Activated effector memory CD4-positive, alpha-beta T cell treated with Interleukin-2 at 50 U/mL for 16 hours (primary cell): ENCODE results near the gene MSANTD2.
A peak's percentile ranks its signal among the peaks of the same experiment; 100 is the strongest.

Source experiments
- DNase-seq: peaks from one replicate; pipeline ENCODE4 v3.0.0-alpha.2; 2020

The MSANTD2 gene

GRCh38 chr11:124800226-124800929 is at the start of gene MSANTD2:
Gene MSANTD2 (minus strand): TSS chr11:124800406. CDS start chr11:124800380, 26 bp downstream.
- DNase-seq: peak; percentile 74

GRCh38 chr11:124846070-124846673 is 46.0 kb upstream of the MSANTD2 start:
- no peak for DNase-seq

- DNase-seq: no peak
These were observed 44.5 kb upstream of the MSANTD2 start for GRCh38 chr11:124844664-124845079.

- no peak for DNase-seq
These were observed 43.4 kb upstream of the MSANTD2 start for GRCh38 chr11:124843616-124843910.

GRCh38 chr11:124842305-124842704 is 42.1 kb upstream of the MSANTD2 start:
- DNase-seq: no peak

- DNase-seq: no peak
These were observed 41.6 kb upstream of the MSANTD2 start for GRCh38 chr11:124841840-124842239.

GRCh38 chr11:124841201-124841600 is 41.0 kb upstream of the MSANTD2 start:
- DNase-seq: no peak

- no peak for DNase-seq
These were observed 40.5 kb upstream of the MSANTD2 start for GRCh38 chr11:124840666-124841065.

- no peak for DNase-seq
These were observed 39.9 kb upstream of the MSANTD2 start for GRCh38 chr11:124839972-124840621.

- no peak for DNase-seq
These were observed 39.1 kb upstream of the MSANTD2 start for GRCh38 chr11:124839128-124839971.

GRCh38 chr11:124838805-124839127 is 38.6 kb upstream of the MSANTD2 start:
- no peak for DNase-seq

GRCh38 chr11:124837491-124837856 is 37.3 kb upstream of the MSANTD2 start:
- DNase-seq: no peak

- no peak for DNase-seq
These were observed 35.7 kb upstream of the MSANTD2 start for GRCh38 chr11:124835918-124836317.

GRCh38 chr11:124834526-124835180 is 34.4 kb upstream of the MSANTD2 start:
- DNase-seq: no peak

- DNase-seq: no peak
These were observed 32.4 kb upstream of the MSANTD2 start for GRCh38 chr11:124832571-124832970.

GRCh38 chr11:124831897-124832296 is 31.7 kb upstream of the MSANTD2 start:
- no peak for DNase-seq

GRCh38 chr11:124830749-124831148 is 30.5 kb upstream of the MSANTD2 start:
- no peak for DNase-seq

GRCh38 chr11:124829986-124830385 is 29.8 kb upstream of the MSANTD2 start:
- no peak for DNase-seq

GRCh38 chr11:124825876-124826275 is 25.7 kb upstream of the MSANTD2 start:
- no peak for DNase-seq

- DNase-seq: no peak
These were observed 23.5 kb upstream of the MSANTD2 start for GRCh38 chr11:124823512-124824376.

GRCh38 chr11:124821995-124822730 is 22.0 kb upstream of the MSANTD2 start:
- DNase-seq: no peak
